HepG2 (cell line): ENCODE results near the gene COQ5. TPM values are rescaled to one million over a fixed set of nuclear protein-coding genes. Genes with fewer than 3 reads are reported as not detected.
A peak's percentile ranks its signal among the peaks of the same experiment; 100 is the strongest.

Source experiments
- ARNT ChIP-seq: fragments of 450-650 bp; IDR thresholded peaks from 2 replicates; pipeline ENCODE4 v1.6.1; 2017
- BHLHE40 ChIP-seq: IDR thresholded peaks from 2 replicates; pipeline ENCODE4 v1.6.1; 2011; ENCODE audit warnings: low read length, improper control_type of control experiment
- CBX1 ChIP-seq: IDR thresholded peaks from one replicate; pipeline ENCODE4 v1.6.1; 2016; ENCODE audit warnings: antibody characterized with exemption, low read depth
- DRAP1 ChIP-seq: IDR thresholded peaks from 2 replicates; pipeline ENCODE4 v1.6.1; 2016; ENCODE audit warnings: missing genetic modification reagents, missing compliant biosample characterization
- FOXP1 ChIP-seq, 2 experiments: fragments of 450-650 bp in 1 of 2; IDR thresholded peaks; 2 replicates each; pipeline ENCODE4 v1.6.1; 2017 to 2018; ENCODE audit warnings: antibody characterized with exemption in 1 of 2
- MAX ChIP-seq: IDR thresholded peaks from 2 replicates; pipeline ENCODE4 v1.6.1; 2012; ENCODE audit warnings: inconsistent platforms
- MIER2 ChIP-seq: IDR thresholded peaks from 2 replicates; pipeline ENCODE4 v1.6.1; 2016; ENCODE audit warnings: missing biosample characterization, missing genetic modification reagents
- MIXL1 ChIP-seq: IDR thresholded peaks from 2 replicates; pipeline ENCODE4 v1.6.1; 2016
- NFE2L2 ChIP-seq: fragments of 150-350 bp; IDR thresholded peaks from 2 replicates; pipeline ENCODE4 v1.6.1; 2014; ENCODE audit warnings: low read length
- NONO ChIP-seq, 2 experiments: fragments of 450-650 bp in 1 of 2; sonication (generic) in 1 of 2; formaldehyde crosslinking in 1 of 2; IDR thresholded peaks in 1 of 2; conservative IDR thresholded peaks in 1 of 2; 2 replicates each; pipeline versions ENCODE4 v1.6.1 to v1.8.0; 2017 to 2022; ENCODE audit warnings: mild to moderate bottlenecking in 1 of 2, missing genetic modification reagents in 1 of 2, moderate library complexity in 1 of 2
- RORA ChIP-seq: sonication (generic); formaldehyde crosslinking; IDR thresholded peaks from 2 replicates; pipeline ENCODE4 v1.5.0; 2020; ENCODE audit warnings: mild to moderate bottlenecking, missing genetic modification reagents, moderate library complexity
- SIX1 ChIP-seq: sonication (generic); formaldehyde crosslinking; IDR thresholded peaks from 2 replicates; pipeline ENCODE4 v1.4.0; 2020; ENCODE audit warnings: missing genetic modification reagents, borderline replicate concordance
- STAG1 ChIP-seq: sonication (generic); formaldehyde crosslinking; IDR thresholded peaks from 2 replicates; pipeline ENCODE4 v1.4.0; 2020; ENCODE audit warnings: missing genetic modification reagents
- TRIM22 ChIP-seq: fragments of 450-650 bp; IDR thresholded peaks from 2 replicates; pipeline ENCODE4 v1.6.1; 2017
- YEATS4 ChIP-seq: sonication (generic); formaldehyde crosslinking; IDR thresholded peaks from 2 replicates; pipeline ENCODE4 v1.4.0; 2020; ENCODE audit warnings: missing genetic modification reagents, borderline replicate concordance
- ZKSCAN8 ChIP-seq: IDR thresholded peaks from 2 replicates; pipeline ENCODE4 v1.6.1; 2016; ENCODE audit warnings: borderline replicate concordance, missing genetic modification reagents, missing compliant biosample characterization
- ZMAT3 ChIP-seq: sonication (generic); formaldehyde crosslinking; conservative IDR thresholded peaks from 2 replicates; pipeline ENCODE4 v1.7.0; 2021; ENCODE audit warnings: missing genetic modification reagents
- ZNF224 ChIP-seq: sonication (generic); formaldehyde crosslinking; IDR thresholded peaks from 2 replicates; pipeline ENCODE4 v1.5.0; 2020; ENCODE audit warnings: mild to moderate bottlenecking, missing genetic modification reagents
- ZNF382 ChIP-seq: sonication (generic); formaldehyde crosslinking; IDR thresholded peaks from 2 replicates; pipeline ENCODE4 v1.5.0; 2020; ENCODE audit warnings: missing genetic modification reagents, mild to moderate bottlenecking, borderline replicate concordance
- ZNF383 ChIP-seq: sonication (generic); formaldehyde crosslinking; IDR thresholded peaks from 2 replicates; pipeline ENCODE4 v1.4.0; 2020; ENCODE audit warnings: missing genetic modification reagents, mild to moderate bottlenecking, borderline replicate concordance
- ZNF468 ChIP-seq: sonication (generic); formaldehyde crosslinking; IDR thresholded peaks from 2 replicates; pipeline ENCODE4 v1.8.0; 2022; ENCODE audit warnings: mild to moderate bottlenecking, moderate library complexity, missing genetic modification reagents
- ZNF678 ChIP-seq: sonication (generic); formaldehyde crosslinking; IDR thresholded peaks from 2 replicates; pipeline ENCODE4 v1.4.0; 2020; ENCODE audit warnings: mild to moderate bottlenecking, missing genetic modification reagents
- ZNF687 ChIP-seq: sonication (generic); formaldehyde crosslinking; IDR thresholded peaks from 2 replicates; pipeline ENCODE4 v1.5.1; 2020; ENCODE audit warnings: mild to moderate bottlenecking, missing genetic modification reagents, moderate library complexity
- ZNF703 ChIP-seq: sonication (generic); formaldehyde crosslinking; IDR thresholded peaks from 2 replicates; pipeline ENCODE4 v1.5.1; 2020; ENCODE audit warnings: missing genetic modification reagents, mild to moderate bottlenecking, moderate library complexity, borderline replicate concordance
- ZNF749 ChIP-seq: sonication (generic); formaldehyde crosslinking; IDR thresholded peaks from 2 replicates; pipeline ENCODE4 v1.8.0; 2022; ENCODE audit warnings: mild to moderate bottlenecking, missing genetic modification reagents, moderate library complexity, borderline replicate concordance
- ZNF781 ChIP-seq: sonication (generic); formaldehyde crosslinking; IDR thresholded peaks from 2 replicates; pipeline ENCODE4 v1.5.1; 2020; ENCODE audit warnings: borderline replicate concordance, mild to moderate bottlenecking, missing genetic modification reagents; ENCODE audit errors: not compliant biosample characterization
- polyA plus RNA-seq, 8 experiments: library from polyadenylated mRNA; depleted of rRNA in 3 of 8; stranded (reverse) in 7 of 8; unstranded in 1 of 8; fragments of >200 nt; fragmentation: Illumina TruSeq in 4 of 8; extraction: Trizol in 4 of 8; gene quantifications; 2 replicates each; pipeline versions ENCODE4 v1.2.1 to v1.2.3, GENCODE V29; 2011 to 2016; ENCODE audit warnings: low read depth in 4 of 8, missing spikeins in 1 of 8, mixed read lengths in 1 of 8; ENCODE audit not compliant: insufficient read depth in 1 of 8
- total RNA-seq, 5 experiments: library from RNA; depleted of rRNA; stranded (reverse); fragments of >200 nt; fragmentation: Illumina TruSeq; extraction: Trizol; gene quantifications; 2 replicates each; pipeline ENCODE4 v1.2.3, GENCODE V29; 2016; ENCODE audit warnings: low read depth in 1 of 5

COQ5 gene
- total and polyA plus RNA-seq, 2 of the 13 experiments (the other 11 are each of a cell fraction or from before 2014, with no cell fraction given) = 36.4 to 41.5 TPM

- TF ChIP-seq TRIM22 (no peak), NFE2L2 (no peak), NONO (IDR thresholded peaks at IDR 0.05) (no peak), NONO (CRISPR knock-in tag; conservative IDR thresholded peaks at IDR 0.05) (peak; percentile 91), ZNF224 (CRISPR knock-in tag) (peak; percentile 2; the same call in 1 of the 2 replicates), SIX1 (peak; percentile 100), ZMAT3 (no peak; the same call in 1 of the 2 replicates), ZNF703 (CRISPR knock-in tag) (no peak), ZNF468 (no peak), MIER2 (CRISPR knock-in tag) (no peak), FOXP1 (IDR thresholded peaks at IDR 0.05) (no peak), FOXP1 (CRISPR knock-in tag; IDR thresholded peaks at IDR 0.05) (no peak), YEATS4 (CRISPR knock-in tag) (peak; percentile 74), ZNF678 (CRISPR knock-in tag) (0 out of 2 replicates have a peak, but pooled peaks have one; percentile 68), DRAP1 (CRISPR knock-in tag) (peak; percentile 80), ZNF749 (peak; percentile 32; the same call in 1 of the 2 replicates), ARNT (no peak), ZNF382 (CRISPR knock-in tag) (no peak), MIXL1 (peak; percentile 91), MAX (peak; percentile 63; the same call in 1 of the 2 replicates), ZNF687 (peak; percentile 90), BHLHE40 (no peak), CBX1 (no peak), ZNF781 (CRISPR knock-in tag) (no peak), STAG1 (CRISPR knock-in tag) (peak; percentile 5; the same call in 1 of the 2 replicates), ZNF383 (CRISPR knock-in tag) (peak; percentile 70; the same call in 1 of the 2 replicates), ZKSCAN8 (CRISPR knock-in tag) (peak; percentile 52; the same call in 1 of the 2 replicates), RORA (CRISPR knock-in tag) (no peak)
These were observed at the start of gene COQ5 (continued) for GRCh38 chr12:120528861-120529525.
